Breast epithelium (tissue), 3 donors: Measurements from ENCODE around the gene TRIO.

Source experiments
- CTCF ChIP-seq, 3 donors: fragments of 450-650 bp; IDR thresholded peaks; one replicate each; pipeline ENCODE4 v1.5.1; 2016 to 2017; ENCODE audit warnings: antibody characterized with exemption in 3 of 3, mild to moderate bottlenecking in 3 of 3, moderate library complexity in 3 of 3
- POLR2A ChIP-seq: fragments of 450-650 bp; IDR thresholded peaks from one replicate; pipeline ENCODE4 v1.6.1; 2016; ENCODE audit warnings: antibody characterized with exemption, mild to moderate bottlenecking, moderate library complexity

GRCh38 chr5:14532180-14532579 is 389.0 kb downstream of the TRIO start:
- TF ChIP-seq POLR2A = no peak
- TF ChIP-seq CTCF (IDR thresholded peaks at IDR 0.05) = no peak
